ENCODE data around the gene MUC12.
"Not testable (repeated sequence)": the region's sequence is repeated elsewhere in the genome, so short reads cannot be mapped to it uniquely, and the experiment has no call there.

The MUC12 gene

GRCh38 chr7:100969066-100969615 lies at the start of gene MUC12:
Gene MUC12 (plus strand): TSS chr7:100969565. CDS start chr7:100969623, 58 bp downstream.
- DNase-seq, result no peak

- not testable (repeated sequence) for DNase-seq
Observed at GRCh38 chr7:100919779-100920437, 49.5 kb upstream of the MUC12 start.

- DNase-seq, result no peak
Observed at GRCh38 chr7:100921039-100921438, 48.3 kb upstream of the MUC12 start.

GRCh38 chr7:100923616-100924015 lies 45.7 kb upstream of the MUC12 start:
- DNase-seq, result not testable (repeated sequence)

- DNase-seq, result no peak
Observed at GRCh38 chr7:100929808-100930174, 39.6 kb upstream of the MUC12 start.

GRCh38 chr7:100933734-100934133 lies 35.6 kb upstream of the MUC12 start:
- no peak for DNase-seq

- DNase-seq, result not testable (repeated sequence)
Observed at GRCh38 chr7:100935381-100935780, 34.0 kb upstream of the MUC12 start.

- not testable (repeated sequence) for DNase-seq
Observed at GRCh38 chr7:100936167-100936566, 33.2 kb upstream of the MUC12 start.

GRCh38 chr7:100942045-100942774 lies 27.2 kb upstream of the MUC12 start:
- DNase-seq, result no peak

GRCh38 chr7:100943693-100944092 lies 25.7 kb upstream of the MUC12 start:
- DNase-seq, result no peak

- no peak for DNase-seq
Observed at GRCh38 chr7:100944138-100944537, 25.2 kb upstream of the MUC12 start.

GRCh38 chr7:100946111-100946510 lies 23.3 kb upstream of the MUC12 start:
- no peak for DNase-seq

- DNase-seq, result no peak
Observed at GRCh38 chr7:100946766-100947365, 22.5 kb upstream of the MUC12 start.

- no peak for DNase-seq
Observed at GRCh38 chr7:100947792-100948191, 21.6 kb upstream of the MUC12 start.

GRCh38 chr7:100949227-100949932 lies 20.0 kb upstream of the MUC12 start, which contains the start of gene MUC3A:
Gene MUC3A (plus strand): TSS chr7:100949534. CDS start chr7:100949625, 91 bp downstream.
- DNase-seq, result no peak

GRCh38 chr7:100949933-100950443 lies 19.4 kb upstream of the MUC12 start:
- DNase-seq, result no peak

- DNase-seq, result no peak
Observed at GRCh38 chr7:100951172-100951571, 18.2 kb upstream of the MUC12 start.

GRCh38 chr7:100951888-100952560 lies 17.3 kb upstream of the MUC12 start:
- no peak for DNase-seq

- no peak for DNase-seq
Observed at GRCh38 chr7:100952641-100953040, 16.7 kb upstream of the MUC12 start.

GRCh38 chr7:100957832-100958421 lies 11.4 kb upstream of the MUC12 start:
- DNase-seq, result no peak

- DNase-seq, result no peak
Observed at GRCh38 chr7:100959894-100960293, 9.5 kb upstream of the MUC12 start.

- no peak for DNase-seq
Observed at GRCh38 chr7:100962537-100962936, 6.8 kb upstream of the MUC12 start.
